HG03342 (cell line): ENCODE measurements around the gene SYT8.
"Not testable (repeated sequence)": the region's sequence is repeated elsewhere in the genome, so short reads cannot be mapped to it uniquely, and the experiment has no call there.

Source experiments
- ATAC-seq: cut with Tn5 transposase; IDR thresholded peaks from one replicate; pipeline ENCODE4 v1.9.1; 2021; ENCODE audit warnings: mild to moderate bottlenecking, moderate library complexity; ENCODE audit not compliant: unreplicated experiment

Gene SYT8

GRCh38 chr11:1834779-1835670 is at the start of gene SYT8:
TSS of gene SYT8 (plus strand) at chr11:1834990. CDS start at chr11:1835106, 116 bp downstream.
- ATAC-seq = no peak

GRCh38 chr11:1785749-1786413 is 48.9 kb upstream of the SYT8 start:
- no peak for ATAC-seq

GRCh38 chr11:1786466-1786865 is 48.3 kb upstream of the SYT8 start:
- ATAC-seq = no peak

DNA sequence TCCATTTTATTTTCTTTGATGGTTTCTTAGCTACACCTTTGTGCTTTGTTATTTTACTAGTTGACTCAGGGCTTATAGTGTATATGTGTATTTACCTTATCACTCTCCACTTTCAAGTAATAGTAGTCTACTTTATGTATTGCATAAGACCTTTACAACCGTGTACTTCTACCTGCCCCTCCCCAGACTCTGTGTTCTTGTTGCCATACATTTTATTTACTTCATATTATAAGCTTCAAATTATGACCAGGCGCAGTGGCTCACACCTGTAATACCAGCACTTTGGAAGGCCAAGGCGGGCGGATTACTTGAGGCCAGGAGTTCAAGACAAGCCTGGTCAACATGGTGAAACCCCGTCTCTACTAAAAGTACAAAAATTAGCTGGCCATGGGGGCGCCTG is 42.9 kb upstream of the SYT8 start:
- ATAC-seq = no peak

DNA sequence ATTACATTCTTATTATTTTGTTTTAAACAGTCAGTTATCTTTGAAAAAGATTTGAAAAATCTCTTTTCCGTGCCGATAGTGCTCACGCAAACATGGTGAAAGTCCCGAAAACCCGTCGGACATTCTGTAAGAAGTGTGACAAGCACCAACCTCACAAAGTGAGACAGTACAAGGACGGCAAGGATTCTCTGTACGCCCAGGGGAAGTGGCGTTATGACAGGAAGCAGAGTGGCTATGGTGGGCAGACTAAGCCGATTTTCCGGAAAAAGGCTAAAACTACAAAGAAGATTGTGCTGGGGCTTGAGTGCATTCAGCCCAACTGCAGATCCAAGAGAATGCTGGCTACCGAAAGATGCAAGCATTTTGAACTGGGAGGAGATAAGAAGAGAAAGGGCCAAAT is 42.3 kb upstream of the SYT8 start:
- ATAC-seq = no peak

DNA sequence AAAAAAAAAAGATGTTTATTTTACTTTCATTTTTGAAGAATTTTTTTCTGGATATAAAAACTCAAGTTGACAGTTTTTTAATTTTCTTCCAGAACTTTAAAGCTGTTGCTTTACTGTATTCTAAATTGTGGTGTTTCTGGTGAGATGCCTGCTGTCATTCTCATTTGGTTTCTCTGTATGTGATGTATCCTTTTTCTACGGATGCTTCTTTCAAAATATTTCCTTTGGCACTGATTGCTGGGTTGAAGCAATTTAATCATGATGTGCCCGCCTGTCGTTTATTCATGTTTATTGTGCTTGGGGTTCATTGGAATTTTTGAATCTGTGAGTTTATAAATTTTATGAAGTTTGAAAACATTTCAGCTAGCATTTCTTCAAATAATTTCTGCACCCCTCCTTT is 41.7 kb upstream of the SYT8 start:
- ATAC-seq = no peak

DNA sequence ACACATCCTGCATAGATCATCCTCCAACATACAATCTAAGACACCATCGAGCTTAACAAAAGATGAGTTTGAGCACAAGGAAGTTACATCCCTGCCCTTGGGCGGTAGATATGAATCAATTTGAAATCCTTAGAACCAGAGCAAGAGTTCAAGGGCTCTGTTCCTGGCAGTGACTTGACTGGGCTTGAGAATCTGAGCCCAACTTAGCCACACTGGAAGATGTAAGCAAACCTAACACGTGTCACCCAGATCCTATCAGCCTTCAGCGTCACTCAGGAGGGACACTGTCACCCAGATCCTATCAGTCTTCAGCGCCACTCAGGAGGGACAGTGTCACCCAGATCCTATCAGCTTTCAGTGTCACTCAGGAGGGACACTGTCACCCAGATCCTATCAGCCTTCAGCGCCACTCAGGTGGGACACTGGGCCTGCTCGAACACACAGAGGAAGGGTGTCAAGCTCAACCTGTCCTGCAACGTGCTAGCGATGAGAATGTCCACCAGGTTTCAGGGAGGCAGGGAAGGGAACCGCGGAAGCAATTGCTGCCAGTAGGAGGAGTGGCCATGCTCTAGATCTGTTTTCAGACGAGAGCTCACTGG is 38.3 kb upstream of the SYT8 start:
- ATAC-seq = no peak

DNA sequence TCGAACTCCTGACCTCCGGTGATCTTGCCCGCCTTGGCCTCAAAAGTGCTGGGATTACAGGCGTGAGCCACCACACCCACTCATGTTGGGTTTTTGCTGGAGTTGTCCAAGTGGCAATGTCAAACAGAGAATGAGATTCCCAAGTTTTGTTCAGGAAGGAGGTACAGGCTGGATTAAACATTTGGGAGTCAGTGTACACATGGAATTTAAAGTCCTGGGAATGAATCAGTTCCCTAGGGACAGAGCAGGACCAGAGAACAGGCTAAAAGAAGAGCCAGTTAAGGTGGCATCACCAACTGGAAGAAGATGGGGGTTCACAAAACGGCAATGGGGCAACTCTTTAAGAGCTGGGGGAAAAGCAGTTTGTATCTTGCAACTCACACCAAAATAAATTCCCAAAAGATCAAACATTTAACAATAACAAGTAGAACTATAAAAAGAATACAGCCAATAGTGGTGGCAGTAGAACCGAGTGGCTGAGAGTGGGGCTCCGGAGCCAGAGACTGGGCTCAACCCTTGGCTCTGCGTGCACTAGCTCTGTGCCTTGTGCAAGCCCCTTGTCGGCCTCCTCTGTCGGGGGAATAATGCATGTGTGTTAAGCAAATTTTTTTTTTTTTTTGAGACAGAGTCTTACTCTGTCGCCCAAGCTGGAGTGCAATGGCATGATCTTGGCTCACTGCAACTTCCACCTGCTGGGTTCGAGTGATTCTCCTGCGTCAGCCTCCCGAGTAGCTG is 37.2 kb upstream of the SYT8 start:
- no peak for ATAC-seq

- ATAC-seq = no peak
These were observed 31.5 kb upstream of the SYT8 start for GRCh38 chr11:1803246-1803645.

DNA sequence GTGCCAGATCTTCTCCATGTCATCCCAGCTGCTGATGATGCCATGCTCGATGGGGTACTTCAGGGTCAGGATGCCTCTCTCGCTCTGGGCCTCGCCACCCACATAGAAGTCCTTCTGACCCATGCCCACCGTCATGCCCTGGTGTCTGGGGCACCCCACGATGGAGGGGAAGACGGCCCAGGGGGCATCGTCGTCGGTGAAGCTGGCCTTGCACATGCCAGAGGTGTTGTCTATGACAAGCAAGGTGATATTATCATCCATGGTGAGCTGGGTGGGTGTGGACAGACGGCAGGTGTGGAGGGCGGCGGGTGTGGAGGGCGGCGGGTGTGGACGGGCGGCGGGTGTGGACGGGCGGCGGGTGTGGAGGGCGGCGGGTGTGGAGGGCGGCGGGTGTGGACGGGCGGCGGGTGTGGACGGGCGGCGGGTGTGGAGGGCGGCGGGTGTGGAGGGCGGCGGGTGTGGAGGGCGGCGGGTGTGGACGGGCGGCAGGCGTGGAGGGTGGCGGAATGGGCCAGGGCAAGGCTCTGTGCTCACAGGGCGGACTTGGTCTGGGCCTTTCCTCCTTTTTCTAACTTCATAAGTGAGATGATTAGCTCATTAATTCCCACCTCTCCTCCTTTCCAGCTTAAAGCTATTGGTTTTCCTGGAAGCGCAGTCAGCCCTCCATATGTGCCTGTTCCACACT is 30.8 kb upstream of the SYT8 start:
- not testable (repeated sequence) for ATAC-seq

- no peak for ATAC-seq
These were observed 29.3 kb upstream of the SYT8 start for GRCh38 chr11:1805525-1805924.

DNA sequence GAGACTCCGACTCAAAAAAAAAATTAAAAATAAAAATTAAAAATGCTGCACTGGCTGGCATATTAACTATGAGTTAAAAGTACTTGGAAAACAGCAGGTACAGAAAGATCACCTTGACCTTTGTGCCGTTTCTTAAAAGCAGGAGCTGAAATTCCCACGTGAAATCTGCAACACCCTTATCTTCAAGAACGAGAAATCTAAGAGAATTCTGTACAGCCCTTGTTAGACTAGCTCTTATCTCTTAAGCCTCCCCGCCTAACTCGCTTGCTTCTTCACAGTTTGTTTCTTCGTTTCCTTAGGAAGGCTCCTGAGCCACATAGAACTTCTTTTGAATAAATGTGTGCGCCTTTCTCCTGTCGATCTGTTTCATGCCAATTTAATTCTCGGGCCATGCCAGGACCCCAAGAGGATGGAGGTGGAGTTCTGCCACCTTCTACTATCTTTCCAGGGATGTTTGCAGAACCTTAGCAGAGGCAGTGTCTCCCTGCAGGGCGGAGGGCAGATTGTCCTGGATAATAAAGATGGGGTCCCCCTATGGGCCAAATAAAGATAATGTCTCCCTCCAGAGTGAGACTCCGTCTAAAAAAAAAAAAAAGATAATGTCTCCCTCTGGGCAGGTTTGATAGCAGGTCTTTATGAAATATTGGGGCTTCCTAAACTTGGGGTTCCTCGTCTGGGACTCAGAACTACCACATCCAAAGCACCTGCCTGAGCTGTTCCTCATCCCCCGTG is 27.4 kb upstream of the SYT8 start:
- ATAC-seq = no peak

- no peak for ATAC-seq
These were observed 24.0 kb upstream of the SYT8 start for GRCh38 chr11:1810761-1811160.

- ATAC-seq = no peak
These were observed 22.5 kb upstream of the SYT8 start for GRCh38 chr11:1812274-1812673.

DNA sequence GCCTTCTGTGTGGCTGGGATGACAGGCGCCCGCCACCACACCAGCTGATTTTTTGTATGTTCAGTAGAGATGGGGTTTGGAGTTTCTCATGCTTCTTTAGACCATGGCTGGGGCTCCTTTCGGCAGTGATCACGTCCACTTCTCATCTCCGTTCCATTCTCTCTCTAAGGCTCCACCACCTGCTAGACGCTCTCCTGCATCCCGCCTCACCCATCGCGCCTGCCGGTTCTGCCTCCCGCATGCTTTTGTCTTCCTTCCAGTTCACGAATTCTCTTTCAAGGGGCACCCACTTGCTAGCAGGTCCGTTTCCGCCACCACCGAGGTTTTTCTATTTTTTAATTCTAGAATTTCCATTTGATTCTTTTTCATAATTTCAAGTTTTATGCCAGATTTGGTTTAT is 22.0 kb upstream of the SYT8 start:
- ATAC-seq = no peak

GRCh38 chr11:1813356-1813755 is 21.4 kb upstream of the SYT8 start:
- not testable (repeated sequence) for ATAC-seq

GRCh38 chr11:1814691-1815090 is 20.1 kb upstream of the SYT8 start:
- no peak for ATAC-seq

DNA sequence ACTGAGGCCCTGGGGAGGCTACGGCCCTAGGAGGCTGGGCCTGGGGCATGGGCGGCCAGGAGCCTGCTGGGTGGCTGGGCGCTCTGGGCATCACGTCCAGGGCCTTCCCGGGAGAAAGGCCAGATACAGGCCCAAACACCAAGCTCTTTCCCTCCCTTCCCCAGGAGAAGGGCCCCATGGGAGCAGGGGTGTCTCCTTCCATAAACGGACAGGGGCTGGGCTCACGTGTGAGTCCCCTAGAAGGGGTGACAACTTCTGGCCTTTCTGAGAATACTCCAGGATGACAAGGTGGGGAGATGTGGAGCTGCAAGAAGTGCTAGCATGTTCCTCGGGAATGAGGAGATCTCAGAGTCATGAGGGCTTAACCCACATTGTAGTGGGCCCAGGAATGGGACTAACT is 19.5 kb upstream of the SYT8 start:
- no peak for ATAC-seq

GRCh38 chr11:1815751-1816150 is 19.0 kb upstream of the SYT8 start:
- ATAC-seq = no peak

GRCh38 chr11:1817000-1817399 is 17.8 kb upstream of the SYT8 start:
- ATAC-seq = no peak
